GM18861 (cell line): ENCODE measurements around the gene ERO1A.

ENCODE experiments used
- ATAC-seq: cut with Tn5 transposase; IDR thresholded peaks from one replicate; pipeline ENCODE4 v1.9.1; 2021; ENCODE audit not compliant: unreplicated experiment

The ERO1A gene

GRCh38 chr14:52609445-52610044, 85.8 kb downstream of the ERO1A start:
- no peak for ATAC-seq

- ATAC-seq: no peak
Observed at GRCh38 chr14:52607061-52607460, 88.3 kb downstream of the ERO1A start.

- ATAC-seq: no peak
Observed at GRCh38 chr14:52602131-52602530, 93.2 kb downstream of the ERO1A start.

- no peak for ATAC-seq
Observed at GRCh38 chr14:52599974-52600373, 95.4 kb downstream of the ERO1A start.

- ATAC-seq: no peak
Observed at GRCh38 chr14:52598568-52598967, 96.8 kb downstream of the ERO1A start.

GRCh38 chr14:52596861-52597260, 98.5 kb downstream of the ERO1A start:
- ATAC-seq: no peak

GRCh38 chr14:52596320-52596719, 99.0 kb downstream of the ERO1A start:
- ATAC-seq: no peak

GRCh38 chr14:52590318-52590717, 105.0 kb downstream of the ERO1A start:
- ATAC-seq: no peak
